Uterus (tissue), 4 donors: ENCODE results near the gene PAPOLB. TPM values are rescaled to one million over a fixed set of nuclear protein-coding genes. Genes with fewer than 3 reads are reported as not detected.

ENCODE experiments used
- DNase-seq, 2 donors: peaks; one replicate each; pipeline ENCODE4 v3.0.0-alpha.2; 2019 to 2020
- H3K27ac ChIP-seq, 2 donors: fragments of 200-600 bp; sonication (generic); 1 replicate in 1 of 2; 2 replicates in 1 of 2; pipeline ENCODE4 v1.5.1; 2016 to 2018
- H3K27me3 ChIP-seq, 2 donors: fragments of 200-600 bp; sonication (generic); one replicate each; pipeline ENCODE4 v1.5.1; 2018 to 2019; ENCODE audit warnings: control low read depth in 1 of 2
- H3K36me3 ChIP-seq, 2 donors: fragments of 200-600 bp; sonication (generic); one replicate each; pipeline ENCODE4 v1.5.1; 2019; ENCODE audit warnings: control low read depth in 1 of 2
- H3K4me1 ChIP-seq, 2 donors: fragments of 200-600 bp; sonication (generic); one replicate each; pipeline ENCODE4 v1.5.1; 2018 to 2019; ENCODE audit warnings: control low read depth in 1 of 2
- H3K4me3 ChIP-seq, 2 donors: fragments of 200-600 bp; sonication (generic); 1 replicate in 1 of 2; 2 replicates in 1 of 2; pipeline ENCODE4 v1.5.1; 2018 to 2019; ENCODE audit warnings: mild to moderate bottlenecking in 1 of 2
- H3K9me3 ChIP-seq, 2 donors: fragments of 200-600 bp; sonication (generic); one replicate each; pipeline ENCODE4 v1.5.1; 2019; ENCODE audit warnings: control low read depth in 1 of 2
- CTCF ChIP-seq, 4 experiments: fragments of 200-600 bp in 2 of 4; fragments of 450-650 bp in 2 of 4; sonication (generic) in 2 of 4; IDR thresholded peaks; one replicate each; pipeline ENCODE4 v1.5.1; 2016 to 2019; ENCODE audit warnings: antibody characterized with exemption in 4 of 4, mild to moderate bottlenecking in 2 of 4, moderate library complexity in 1 of 4
- POLR2A ChIP-seq, 2 donors: fragments of 450-650 bp; IDR thresholded peaks; one replicate each; pipeline ENCODE4 v1.6.1; 2016; ENCODE audit warnings: antibody characterized with exemption in 2 of 2, mild to moderate bottlenecking in 1 of 2, moderate library complexity in 1 of 2
- intact Hi-C: fragments of 100-400 bp; cut with DNase I; formaldehyde crosslinking; loops from one replicate; pipeline ENCODE4 v1.15.1; 2023; ENCODE audit warnings: low total_unique reads
- total RNA-seq, 4 donors: library from RNA; depleted of rRNA in 3 of 4; stranded (reverse); fragments of >200 nt in 3 of 4; gene quantifications; one replicate each; pipeline versions ENCODE4 v1.1.0 to v1.2.4, GENCODE V29; 2014 to 2023
- donor health status: DM: yes; HTN: yes; CAD: no.

Gene PAPOLB
- total RNA-seq, 4 donors from 2014 or later = 0.24 to 1.6 (median 0.29) TPM; not detected in 1

GRCh38 chr7:4835398-4836205 is 26.2 kb downstream of the PAPOLB start:
- Histone ChIP-seq H3K4me3 (no peak overlapping the region), H3K9me3 (no peaks in the 10 kb centered on the region), H3K4me1 (no peaks in the 10 kb centered on the region), H3K36me3 (no peaks in the 10 kb centered on the region), H3K27me3 (no peaks in the 10 kb centered on the region), H3K27ac (no peak overlapping the region)
- intact Hi-C loops = no loop called here
- no peak for DNase-seq
- no peak for TF ChIP-seq POLR2A (IDR thresholded peaks at IDR 0.05)
- TF ChIP-seq CTCF (IDR thresholded peaks at IDR 0.05) = no peak

GRCh38 chr7:4834601-4835397 is 27.0 kb downstream of the PAPOLB start:
- intact Hi-C loops = no loop called here
- no peak for DNase-seq
- H3K27me3 ChIP-seq = no peaks in the 10 kb centered on the region
- TF ChIP-seq POLR2A (IDR thresholded peaks at IDR 0.05) (no peak), CTCF (IDR thresholded peaks at IDR 0.05) (no peak)
- H3K36me3 ChIP-seq = no peaks in the 10 kb centered on the region
- no peaks in the 10 kb centered on the region for H3K4me1 ChIP-seq
- H3K4me3 ChIP-seq = no peak overlapping the region
- H3K27ac ChIP-seq = no peak overlapping the region
- H3K9me3 ChIP-seq = no peaks in the 10 kb centered on the region

- DNase-seq = no peak
- no peak for TF ChIP-seq POLR2A (IDR thresholded peaks at IDR 0.05)
- TF ChIP-seq CTCF (IDR thresholded peaks at IDR 0.05) = no peak
- intact Hi-C loops = no loop called here
Measured at GRCh38 chr7:4833691-4834600, 27.9 kb downstream of the PAPOLB start.

GRCh38 chr7:4833176-4833575 is 28.7 kb downstream of the PAPOLB start:
- no peaks in the 10 kb centered on the region for H3K4me1 ChIP-seq
- TF ChIP-seq CTCF (IDR thresholded peaks at IDR 0.05) (no peak), POLR2A (IDR thresholded peaks at IDR 0.05) (no peak)
- no peaks in the 10 kb centered on the region for H3K36me3 ChIP-seq
- intact Hi-C loops = no loop called here
- no peaks in the 10 kb centered on the region for H3K9me3 ChIP-seq
- DNase-seq = peak in 1 of 2 donors; percentile 2
- no peak overlapping the region for H3K4me3 ChIP-seq
- H3K27me3 ChIP-seq = no peaks in the 10 kb centered on the region
- no peak overlapping the region for H3K27ac ChIP-seq

More at GRCh38 chr7:4833691-4834600, 27.9 kb downstream of the PAPOLB start:
- no peaks in the 10 kb centered on the region for H3K27me3 ChIP-seq
- no peaks in the 10 kb centered on the region for H3K4me1 ChIP-seq
- H3K4me3 ChIP-seq = no peak overlapping the region
- H3K36me3 ChIP-seq = no peaks in the 10 kb centered on the region
- no peak overlapping the region for H3K27ac ChIP-seq
- no peaks in the 10 kb centered on the region for H3K9me3 ChIP-seq
